T-helper 17 cell (primary cell): ENCODE measurements around the gene SCAMP2. TPM values are rescaled to one million over a fixed set of nuclear protein-coding genes. Genes with fewer than 3 reads are reported as not detected.
"Not testable (repeated sequence)": the region's sequence is repeated elsewhere in the genome, so short reads cannot be mapped to it uniquely, and the experiment has no call there.

Experiments
- ATAC-seq: fragments of 150-1000 bp; cut with Tn5 transposase; 2 replicates; pipeline ENCODE4 v1.10.0; 2021; ENCODE audit warnings: mild to moderate bottlenecking, moderate library complexity
- DNase-seq, 3 donors: peaks; one replicate each; pipeline versions ENCODE4 v3.0.0 to v3.0.0-alpha.2; 2020 to 2021
- H3K9me3 ChIP-seq: one replicate; pipeline ENCODE4 v1.7.0; 2013; ENCODE audit warnings: low read length, mild to moderate bottlenecking; ENCODE audit not compliant: control insufficient read depth, poor library complexity, severe bottlenecking
- H3K27ac Mint-ChIP-seq: one replicate; pipeline ENCODE4 v1.8.0; 2022; ENCODE audit warnings: mild to moderate bottlenecking, moderate library complexity, mixed read lengths
- H3K27me3 Mint-ChIP-seq: one replicate; pipeline ENCODE4 v1.8.0; 2022; ENCODE audit warnings: mixed read lengths
- H3K36me3 Mint-ChIP-seq: one replicate; pipeline ENCODE4 v1.8.0; 2022; ENCODE audit warnings: low read depth, mixed read lengths
- H3K4me1 Mint-ChIP-seq: one replicate; pipeline ENCODE4 v1.8.0; 2022; ENCODE audit warnings: mild to moderate bottlenecking, mixed read lengths
- H3K4me3 Mint-ChIP-seq: one replicate; pipeline ENCODE4 v1.8.0; 2022; ENCODE audit warnings: mild to moderate bottlenecking, moderate library complexity, mixed read lengths
- total RNA-seq, 4 donors: library from RNA in 2 of 4; stranded (reverse) in 2 of 4; gene quantifications; one replicate each; pipeline ENCODE4 v1.2.3 and lab custom pipeline; 2022 to 2026

Gene SCAMP2
- total RNA-seq, 2 donors from 2014 or later: 84.1 to 86.8 TPM

DNA sequence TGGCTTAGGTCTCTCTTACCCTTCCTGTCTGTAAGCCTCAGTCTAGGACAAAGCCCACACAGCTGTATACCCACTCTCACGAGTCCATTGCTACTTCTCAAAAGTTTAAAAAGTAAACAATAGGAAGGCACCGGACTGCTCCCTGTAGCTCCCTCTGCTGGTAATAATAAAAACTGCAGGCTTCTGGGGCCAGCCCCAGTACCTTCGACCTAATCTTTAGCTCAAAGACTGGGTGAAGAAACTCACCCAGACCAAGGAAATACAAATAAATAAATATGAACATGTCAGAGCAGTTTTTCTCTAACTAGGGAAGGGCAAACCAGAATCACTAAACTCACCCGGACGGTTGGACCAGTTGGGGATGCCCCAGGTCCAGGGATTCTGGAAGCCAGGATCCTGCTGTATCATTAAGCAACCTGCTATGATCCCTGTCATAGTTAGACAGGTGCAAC, 28.5 kb upstream of the SCAMP2 start:
- H3K9me3 ChIP-seq: no peaks in the 10 kb centered on the region
- no peaks in the 10 kb centered on the region for H3K27me3 Mint-ChIP-seq
- DNase-seq (peak in 2 of 3 donors; percentile 40 to 59), ATAC-seq (peak; percentile 69)
- H3K4me3 Mint-ChIP-seq: no peak overlapping the region
- H3K36me3 Mint-ChIP-seq: no peaks in the 10 kb centered on the region
- peaks cover 28% of the 10 kb centered on the region for H3K4me1 Mint-ChIP-seq
- peak overlapping the region; percentile 63 for H3K27ac Mint-ChIP-seq

DNA sequence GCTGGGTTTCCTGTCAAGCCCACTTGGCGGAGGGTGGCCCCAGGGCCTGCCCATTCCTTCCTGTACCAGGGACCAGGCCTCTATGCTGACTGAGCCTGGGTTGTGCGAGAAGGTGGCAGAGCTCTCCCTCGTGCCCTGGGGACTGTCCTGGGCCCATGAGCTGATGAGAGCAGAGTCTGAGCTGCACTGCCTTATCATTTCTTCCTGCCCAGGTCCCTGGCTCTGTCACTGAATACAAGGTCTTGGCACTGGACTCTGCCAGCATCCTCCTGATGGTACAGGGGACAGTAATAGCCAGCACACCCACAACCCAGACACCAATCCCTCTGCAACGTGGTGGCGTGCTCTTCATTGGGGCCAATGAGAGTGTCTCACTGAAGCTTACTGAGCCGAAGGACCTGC, 24.1 kb upstream of the SCAMP2 start:
- ATAC-seq: no peak
- Mint-ChIP-seq H3K36me3 (no peaks in the 10 kb centered on the region), H3K4me1 (peaks cover 23% of the 10 kb centered on the region), H3K4me3 (no peak overlapping the region), H3K27me3 (no peaks in the 10 kb centered on the region), H3K27ac (no peak overlapping the region)
- H3K9me3 ChIP-seq: no peaks in the 10 kb centered on the region
- no peak for DNase-seq

DNA sequence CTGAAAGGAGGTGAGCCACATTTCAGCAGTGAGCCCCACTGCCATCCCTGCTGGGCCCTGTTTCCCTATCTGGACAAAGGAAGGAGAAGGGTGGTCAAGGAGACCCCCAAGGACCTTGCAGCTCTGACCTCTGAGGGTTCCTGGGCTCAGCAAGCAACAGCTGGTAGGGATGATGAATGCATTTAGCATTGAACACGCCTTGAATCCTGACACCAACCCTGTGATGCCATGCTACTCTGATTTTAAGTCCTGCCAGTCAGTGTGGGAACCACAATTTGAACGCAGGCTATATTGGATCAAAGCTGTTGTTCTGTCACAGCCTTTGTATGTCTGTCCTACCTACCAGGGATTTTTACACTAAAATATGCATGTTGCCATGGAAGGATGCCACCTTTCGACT, 23.2 kb upstream of the SCAMP2 start:
- Mint-ChIP-seq H3K27ac (no peak overlapping the region), H3K4me1 (peaks cover 24% of the 10 kb centered on the region), H3K36me3 (no peaks in the 10 kb centered on the region), H3K27me3 (no peaks in the 10 kb centered on the region), H3K4me3 (no peak overlapping the region)
- DNase-seq (no peak), ATAC-seq (no peak)
- H3K9me3 ChIP-seq: no peaks in the 10 kb centered on the region

DNA sequence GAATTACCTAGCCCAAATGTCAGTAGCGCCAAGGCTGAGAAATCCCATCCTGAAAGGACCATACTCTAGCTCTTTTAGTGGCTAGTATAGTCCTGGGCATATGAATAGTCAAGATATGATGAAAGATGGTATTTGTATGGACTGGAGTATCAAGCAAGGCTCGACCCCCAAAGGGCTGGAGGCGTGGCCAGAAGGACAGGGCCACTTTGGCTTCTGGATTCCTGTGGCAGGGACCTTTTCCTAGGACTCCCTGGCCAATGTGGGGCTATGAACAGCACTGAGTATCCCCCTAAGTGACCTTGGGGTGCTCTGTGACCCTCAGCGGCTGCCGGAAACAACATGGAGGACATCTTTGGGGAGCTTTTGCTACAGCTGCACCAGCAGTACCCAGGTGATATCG, 22.7 kb upstream of the SCAMP2 start:
- H3K27ac Mint-ChIP-seq: peak overlapping the region; percentile 16
- H3K4me1 Mint-ChIP-seq: peaks cover 24% of the 10 kb centered on the region
- H3K4me3 Mint-ChIP-seq: no peak overlapping the region
- ATAC-seq (no peak), DNase-seq (no peak)
- no peaks in the 10 kb centered on the region for H3K9me3 ChIP-seq
- H3K36me3 Mint-ChIP-seq: no peaks in the 10 kb centered on the region
- H3K27me3 Mint-ChIP-seq: no peaks in the 10 kb centered on the region

DNA sequence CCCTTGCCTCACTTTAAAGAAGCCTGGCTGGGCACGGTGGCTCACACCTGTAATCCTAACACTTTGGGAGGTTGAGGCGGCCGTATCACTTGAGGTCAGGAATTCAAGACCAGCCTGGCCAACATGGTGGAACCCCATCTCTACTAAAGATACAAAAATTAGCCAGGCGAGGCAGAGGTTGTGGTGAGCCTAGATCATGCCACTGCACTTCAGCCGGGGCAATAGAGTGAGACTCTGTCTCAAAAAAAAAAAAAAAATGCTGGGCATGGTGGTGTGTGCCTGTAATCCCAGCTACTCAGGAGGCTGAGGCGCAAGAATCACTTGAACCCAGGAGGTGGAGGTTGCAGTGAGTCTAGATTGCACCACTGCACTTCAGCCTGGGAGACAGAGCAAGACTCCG, 21.2 kb upstream of the SCAMP2 start:
- not testable (repeated sequence) for H3K36me3 Mint-ChIP-seq, H3K27me3 Mint-ChIP-seq, H3K9me3 ChIP-seq, H3K4me3 Mint-ChIP-seq, ATAC-seq, DNase-seq
- peaks cover 31% of the 10 kb centered on the region for H3K4me1 Mint-ChIP-seq
- H3K27ac Mint-ChIP-seq: peak overlapping the region; percentile 92

DNA sequence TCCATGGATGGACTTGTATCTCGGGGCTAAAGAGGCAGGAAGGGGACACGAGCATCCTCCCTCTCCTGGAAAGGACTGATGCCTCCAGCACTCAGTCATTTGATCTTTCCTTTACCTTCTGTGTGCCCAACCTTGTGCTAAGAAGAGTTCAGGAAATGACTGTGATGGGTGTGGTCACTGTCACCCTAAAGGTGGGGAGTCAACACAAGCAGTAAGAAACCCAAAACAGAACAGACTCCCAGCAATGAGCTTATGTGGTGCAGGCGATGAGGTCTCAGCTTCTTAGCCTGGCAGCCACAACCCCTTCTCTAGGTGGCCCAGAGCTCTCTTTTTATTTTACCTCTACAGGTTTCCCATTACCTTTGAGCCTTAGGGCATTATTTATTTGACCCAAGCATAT, 20.5 kb upstream of the SCAMP2 start:
- peaks cover 37% of the 10 kb centered on the region for H3K4me1 Mint-ChIP-seq
- H3K4me3 Mint-ChIP-seq: peak overlapping the region; percentile 88
- no peaks in the 10 kb centered on the region for H3K36me3 Mint-ChIP-seq
- ATAC-seq: peak; percentile 66
- no peak for DNase-seq
- no peaks in the 10 kb centered on the region for H3K27me3 Mint-ChIP-seq
- no peaks in the 10 kb centered on the region for H3K9me3 ChIP-seq
- H3K27ac Mint-ChIP-seq: peak overlapping the region; percentile 92

DNA sequence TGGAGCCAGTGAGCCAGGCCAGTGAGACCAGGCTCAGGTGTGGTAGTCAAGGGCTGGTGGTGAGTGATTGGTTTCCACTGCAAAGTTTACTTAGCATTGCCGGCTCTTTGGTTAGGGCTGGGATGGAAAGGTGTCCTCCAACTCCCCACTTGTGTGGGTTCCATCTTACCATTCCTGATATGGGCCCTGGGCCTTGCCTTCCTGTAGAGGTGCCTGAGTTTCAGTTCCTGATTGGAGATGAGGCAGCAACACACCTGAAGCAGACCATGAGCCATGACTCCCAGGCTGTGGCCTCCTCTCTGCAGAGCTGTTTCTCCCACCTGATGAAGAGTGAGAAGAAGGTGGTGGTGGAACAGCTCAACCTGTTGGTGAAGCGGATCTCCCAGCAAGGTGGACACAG, 19.8 kb upstream of the SCAMP2 start:
- Mint-ChIP-seq H3K4me1 (peaks cover 37% of the 10 kb centered on the region), H3K36me3 (no peaks in the 10 kb centered on the region), H3K27me3 (no peaks in the 10 kb centered on the region), H3K27ac (peak overlapping the region; percentile 92), H3K4me3 (peak overlapping the region; percentile 47)
- DNase-seq: no peak
- H3K9me3 ChIP-seq: no peaks in the 10 kb centered on the region
- ATAC-seq: no peak

DNA sequence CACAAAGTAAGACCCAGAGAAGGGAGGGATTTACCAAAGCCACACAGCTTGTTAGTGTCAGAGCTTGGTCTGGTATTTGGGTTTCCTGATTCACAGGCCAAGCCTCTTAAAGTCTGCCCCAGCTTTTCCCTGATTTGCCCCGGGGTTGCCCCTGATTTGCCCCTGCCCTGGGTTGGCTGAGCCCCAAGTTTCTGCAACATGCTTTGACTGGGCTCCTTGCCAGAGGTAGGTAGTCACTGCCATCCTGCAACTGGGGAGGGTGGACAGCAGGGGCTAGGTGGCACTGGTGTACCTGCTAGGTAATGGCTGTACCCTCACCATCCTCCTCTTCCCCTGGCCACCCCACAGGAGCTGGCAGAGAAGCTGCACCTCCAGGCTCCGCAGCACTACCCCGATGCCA, 19.1 kb upstream of the SCAMP2 start:
- no peak for DNase-seq
- H3K9me3 ChIP-seq: no peaks in the 10 kb centered on the region
- Mint-ChIP-seq H3K27ac (peak overlapping the region; percentile 92), H3K27me3 (no peaks in the 10 kb centered on the region), H3K4me1 (peaks cover 37% of the 10 kb centered on the region), H3K36me3 (no peaks in the 10 kb centered on the region), H3K4me3 (no peak overlapping the region)
- ATAC-seq: no peak

DNA sequence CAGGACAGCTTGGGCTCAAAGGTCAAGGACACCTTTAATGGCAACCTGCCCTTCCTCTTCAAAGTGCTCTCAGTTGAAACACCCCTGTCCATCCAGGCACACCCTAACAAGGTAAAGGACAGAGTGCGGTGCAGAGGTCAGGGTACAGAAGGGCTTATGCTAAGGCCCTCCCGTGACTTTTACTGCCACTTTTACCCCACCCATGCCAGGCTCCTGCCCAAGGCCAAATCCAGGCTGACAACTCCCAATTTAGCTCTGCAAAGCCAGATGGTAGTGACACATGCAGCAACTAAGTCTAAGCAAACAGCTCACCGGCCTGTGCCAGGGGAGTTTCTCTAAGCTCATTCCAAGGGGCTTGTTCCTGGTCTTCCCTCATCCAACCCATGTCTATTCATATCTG, 18.3 kb upstream of the SCAMP2 start:
- Mint-ChIP-seq H3K27ac (peak overlapping the region; percentile 92), H3K36me3 (no peaks in the 10 kb centered on the region)

DNA sequence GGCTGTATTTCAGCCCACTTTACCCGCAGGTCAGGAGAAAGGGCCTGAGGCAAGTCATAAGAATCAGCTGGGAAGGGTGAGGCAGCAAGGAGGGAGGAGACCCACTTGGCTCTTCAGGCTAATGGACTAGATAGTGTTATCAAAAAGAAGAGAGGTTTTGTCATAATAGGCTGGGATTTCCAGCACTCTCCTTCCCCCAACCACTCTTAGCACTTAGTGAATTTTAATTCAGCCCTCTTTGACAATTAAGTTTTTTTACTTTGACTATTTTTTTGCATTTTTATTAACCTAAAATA, 17.4 kb upstream of the SCAMP2 start:
- Mint-ChIP-seq H3K4me3 (peak overlapping the region; percentile 95), H3K36me3 (no peaks in the 10 kb centered on the region), H3K4me1 (peaks cover 37% of the 10 kb centered on the region), H3K27ac (peak overlapping the region; percentile 96), H3K27me3 (no peaks in the 10 kb centered on the region)
- H3K9me3 ChIP-seq: no peaks in the 10 kb centered on the region
- DNase-seq: no peak
- ATAC-seq: no peak

More for the DNA sequence above, 18.3 kb upstream of the SCAMP2 start:
- H3K27me3 Mint-ChIP-seq: no peaks in the 10 kb centered on the region
- no peak overlapping the region for H3K4me3 Mint-ChIP-seq
- ATAC-seq (no peak), DNase-seq (no peak)
- H3K9me3 ChIP-seq: no peaks in the 10 kb centered on the region
- H3K4me1 Mint-ChIP-seq: peaks cover 37% of the 10 kb centered on the region

DNA sequence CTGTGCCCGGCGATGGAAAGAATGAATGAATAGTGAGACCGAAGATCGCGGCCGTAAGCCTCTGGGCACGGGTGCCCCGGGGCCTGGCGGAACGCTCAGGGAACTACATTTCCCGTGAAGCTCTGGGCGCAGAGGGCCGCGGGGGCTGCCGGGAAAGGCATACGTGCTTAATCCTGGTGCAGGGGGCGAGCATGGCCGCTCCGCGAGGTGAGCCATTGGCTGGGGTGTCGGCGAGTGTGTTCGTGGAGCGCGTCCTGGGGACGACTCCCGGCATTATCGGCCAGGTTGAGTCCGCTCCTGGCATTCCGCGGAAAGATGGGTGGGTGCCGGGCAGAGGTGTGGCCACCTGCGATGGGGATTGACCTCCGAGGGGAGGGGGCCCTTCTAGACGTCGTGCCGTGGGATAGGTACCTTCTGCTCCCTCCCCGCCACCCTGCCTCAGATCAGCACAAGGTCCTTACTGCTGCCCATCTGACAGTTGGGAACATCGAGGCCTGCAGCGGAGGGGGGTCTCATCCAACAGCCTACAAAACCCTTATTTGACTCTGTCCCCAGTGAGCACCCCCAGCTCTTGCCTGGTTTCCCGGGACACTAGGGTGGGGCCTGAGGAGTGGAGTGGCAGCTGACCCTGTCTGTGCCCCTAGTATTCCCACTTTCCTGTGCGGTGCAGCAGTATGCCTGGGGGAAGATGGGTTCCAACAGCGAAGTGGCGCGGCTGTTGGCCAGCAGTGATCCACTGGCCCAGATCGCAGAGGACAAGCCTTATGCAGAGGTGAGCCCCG, 16.9 kb upstream of the SCAMP2 start, which contains the start of gene MPI:
TSS of gene MPI (plus strand) at position 160 of the 782 bp plus-strand sequence. CDS start at position 192, 32 bp downstream.
- H3K27me3 Mint-ChIP-seq: no peaks in the 10 kb centered on the region
- peak within 1 kb of the TSS; percentile 95 for H3K4me3 Mint-ChIP-seq
- no peaks in the 10 kb centered on the region for H3K36me3 Mint-ChIP-seq
- peak within 1 kb of the TSS; percentile 96 for H3K27ac Mint-ChIP-seq
- H3K9me3 ChIP-seq: no peaks in the 10 kb centered on the region
- DNase-seq: peak; percentile 72 to 78 (median 77)
- peak; percentile 97 for ATAC-seq
- H3K4me1 Mint-ChIP-seq: peaks cover 37% of the 10 kb centered on the region

DNA sequence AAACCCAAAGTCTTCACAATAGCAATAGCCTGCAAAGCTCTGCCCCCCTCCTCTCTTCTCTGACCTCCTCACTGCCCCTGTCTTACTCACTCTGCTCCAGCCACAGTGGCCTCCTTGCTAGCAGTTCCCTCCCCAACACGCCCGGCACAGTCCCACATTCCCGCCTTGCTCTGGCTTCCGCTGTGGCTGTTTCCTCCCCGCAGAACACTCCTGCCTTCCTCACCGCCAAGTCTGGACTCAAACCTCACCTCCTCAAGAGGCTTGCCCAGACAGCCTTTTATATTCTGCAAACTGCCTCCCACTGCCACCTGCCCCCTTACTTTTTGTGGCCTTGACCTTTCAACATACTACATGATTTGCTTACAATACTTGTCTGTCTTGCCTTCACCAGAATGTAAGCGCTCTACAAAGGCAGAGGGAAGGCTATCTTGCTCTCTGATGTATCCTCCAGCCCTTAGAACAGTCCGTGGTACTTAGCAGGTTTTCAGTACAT, 16.3 kb upstream of the SCAMP2 start:
- ATAC-seq: peak; percentile 22
- Mint-ChIP-seq H3K4me1 (peaks cover 37% of the 10 kb centered on the region), H3K36me3 (no peaks in the 10 kb centered on the region), H3K4me3 (peak overlapping the region; percentile 95), H3K27ac (peak overlapping the region; percentile 96), H3K27me3 (no peaks in the 10 kb centered on the region)
- no peaks in the 10 kb centered on the region for H3K9me3 ChIP-seq
- no peak for DNase-seq

DNA sequence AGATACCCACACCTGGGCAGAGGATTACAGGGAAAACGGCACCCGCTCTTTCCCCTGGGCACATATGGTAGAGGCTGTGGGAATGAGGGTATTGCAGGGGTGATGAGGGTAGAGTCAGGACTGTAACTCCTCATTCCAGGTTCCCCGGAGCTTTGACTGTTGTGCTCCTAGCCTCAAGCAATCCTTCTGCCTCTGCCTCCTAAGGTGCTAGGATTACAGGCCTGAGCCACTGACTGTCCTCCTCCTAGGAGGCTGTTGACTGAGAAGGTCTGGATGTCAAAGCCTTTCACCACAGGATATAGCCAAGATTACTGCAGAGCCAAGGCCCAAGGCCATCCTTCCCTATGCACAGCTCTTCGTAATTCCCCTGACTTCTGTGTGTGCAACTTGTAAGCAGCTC, 15.6 kb upstream of the SCAMP2 start:
- Mint-ChIP-seq H3K27ac (peak overlapping the region; percentile 96), H3K36me3 (no peaks in the 10 kb centered on the region), H3K4me1 (peaks cover 39% of the 10 kb centered on the region), H3K27me3 (no peaks in the 10 kb centered on the region), H3K4me3 (no peak overlapping the region)
- ATAC-seq (no peak), DNase-seq (no peak)
- H3K9me3 ChIP-seq: no peaks in the 10 kb centered on the region
